A549 treated with GW870086 at 1 μM for 4 hours (cell line): ENCODE data around the gene OR14C36. TPM values are rescaled to one million over a fixed set of nuclear protein-coding genes. Genes with fewer than 3 reads are reported as not detected.

Experiments
- total RNA-seq: library from RNA; stranded (reverse); fragments of 200-300 nt; extraction: Qiagen RNA extraction; gene quantifications from 5 replicates; pipeline ENCODE4 v1.2.3, GENCODE V29; 2022; ENCODE audit warnings: low read depth

Gene OR14C36
- total RNA-seq, result not detected in 5 replicates

GRCh38 chr1:248348475-248348874 is at the start of gene OR14C36:
Gene OR14C36, plus strand, starts transcription at chr1:248348775. Its CDS starts 0 bp downstream, at chr1:248348775.

GRCh38 chr1:248303324-248303723 is 45.3 kb upstream of the OR14C36 start, which contains the start of gene OR2T12:
Gene OR2T12, minus strand, starts transcription at chr1:248303424. Its CDS starts 7,846 bp downstream, at chr1:248295578.

GRCh38 chr1:248324468-248324867 is 24.1 kb upstream of the OR14C36 start, which contains the start of gene OR2M7:
Gene OR2M7, minus strand, starts transcription at chr1:248324568. Its CDS starts 0 bp downstream, at chr1:248324568.

GRCh38 chr1:248361121-248361715 is 12.6 kb downstream of the OR14C36 start, which contains the start of gene OR2T4:
Gene OR2T4, plus strand, starts transcription at chr1:248361665. Its CDS starts 0 bp downstream, at chr1:248361665.

DNA sequence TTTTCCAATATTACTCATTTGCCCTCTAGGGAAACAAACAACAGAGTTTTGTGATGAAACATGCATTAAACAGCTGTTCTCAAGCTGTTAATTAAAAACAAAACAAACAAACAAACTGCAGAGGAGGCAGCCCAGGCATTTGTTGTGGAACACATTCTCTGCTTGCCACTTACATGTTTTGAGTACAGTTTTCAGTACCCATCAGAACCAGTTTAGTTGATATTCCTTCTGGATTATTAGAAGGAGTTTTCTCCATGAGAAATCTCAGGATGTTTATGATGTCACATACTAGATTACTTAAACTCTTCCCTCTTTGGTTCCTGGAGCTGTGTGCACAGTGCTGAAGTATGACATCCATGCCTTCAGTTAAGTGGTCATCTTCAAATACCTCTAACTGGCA is 26.9 kb downstream of the OR14C36 start, which contains the start of gene OR2T6:
OR2T6 (plus strand) TSS at position 301 of the 400 bp plus-strand sequence. CDS start 11,863 bp downstream, outside the sequence.

Other genes starting within 250 kb of the OR14C36 start
- gene OR2M5, start 203.6 kb upstream of the OR14C36 start, total RNA-seq, result not detected in 5 replicates
- not detected in 5 replicates for gene OR2M2, start 174.0 kb upstream of the OR14C36 start, total RNA-seq
- gene OR2M3, start 151.5 kb upstream of the OR14C36 start, total RNA-seq, result not detected in 5 replicates
- gene OR2M4, start 117.4 kb upstream of the OR14C36 start, total RNA-seq, result not detected in 5 replicates
- not detected in 5 replicates for gene OR2T33, start 70.8 kb upstream of the OR14C36 start, total RNA-seq
- gene OR2T12, start 45.4 kb upstream of the OR14C36 start, total RNA-seq, result not detected in 5 replicates
- not detected in 5 replicates for gene OR2M7, start 24.2 kb upstream of the OR14C36 start, total RNA-seq
- gene OR2T4, start 12.9 kb downstream of the OR14C36 start, total RNA-seq, result not detected in 5 replicates
- not detected in 5 replicates for gene OR2T6, start 27.0 kb downstream of the OR14C36 start, total RNA-seq
- not detected in 5 replicates for gene OR2T1, start 54.3 kb downstream of the OR14C36 start, total RNA-seq
- gene OR2T2, start 96.9 kb downstream of the OR14C36 start, total RNA-seq, result not detected in 5 replicates
- gene OR2T3, start 124.6 kb downstream of the OR14C36 start, total RNA-seq, result not detected in 5 replicates
- gene OR2T5, start 139.8 kb downstream of the OR14C36 start, total RNA-seq, result not detected in 5 replicates
- gene OR2G6, start 159.3 kb downstream of the OR14C36 start, total RNA-seq, result not detected in 5 replicates
- not detected in 5 replicates for gene OR2T29, start 214.0 kb downstream of the OR14C36 start, total RNA-seq
- not detected in 5 replicates for gene OR2T34, start 226.0 kb downstream of the OR14C36 start, total RNA-seq
- gene OR2T10, start 248.9 kb downstream of the OR14C36 start, total RNA-seq, result not detected in 5 replicates